Umbilical cord (tissue), 2 donors: Measurements from ENCODE around the gene MAN2A1. TPM values are rescaled to one million over a fixed set of nuclear protein-coding genes. Genes with fewer than 3 reads are reported as not detected.

ENCODE experiments used
- DNase-seq: peaks from one replicate; pipeline ENCODE4 v3.0.0-alpha.2; 2015; ENCODE audit warnings: low spot score
- total RNA-seq: library from RNA; depleted of rRNA; stranded (reverse); fragments of >200 nt; gene quantifications from one replicate; pipeline ENCODE4 v1.2.3, GENCODE V29; 2014; ENCODE audit warnings: low replicate concordance; ENCODE audit not compliant: insufficient read depth

Gene MAN2A1
- total RNA-seq, 1 donor from 2014 or later, result 69.8 TPM

GRCh38 chr5:109681763-109682162 is 8.0 kb upstream of the MAN2A1 start:
- no peak for DNase-seq

GRCh38 chr5:109682383-109682782 is 7.3 kb upstream of the MAN2A1 start:
- no peak for DNase-seq

GRCh38 chr5:109685916-109686315 is 3.8 kb upstream of the MAN2A1 start:
- no peak for DNase-seq

DNA sequence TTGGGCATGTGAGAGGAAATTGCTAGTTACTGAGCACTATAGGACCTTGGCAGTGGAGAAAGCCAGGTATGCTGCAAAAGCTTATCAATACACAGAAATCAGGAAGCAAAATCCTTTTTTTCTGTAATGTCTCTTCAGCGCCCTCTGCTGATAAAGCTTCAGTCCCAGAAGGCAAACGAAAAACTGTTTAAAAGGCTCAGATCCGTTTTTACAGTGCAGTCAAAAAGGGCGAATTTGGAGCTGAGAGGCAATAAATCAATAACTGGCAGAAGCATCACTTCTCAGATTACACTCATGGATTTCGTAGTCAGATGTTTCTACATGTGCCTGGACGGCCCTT is 1.1 kb upstream of the MAN2A1 start:
- peak; percentile 40 for DNase-seq

GRCh38 chr5:109688970-109689739 is 572 bp upstream of the MAN2A1 start:
- peak; percentile 94 for DNase-seq

GRCh38 chr5:109690242-109690974 is 681 bp downstream of the MAN2A1 start:
- no peak for DNase-seq

- DNase-seq, result peak; percentile 91
Measured at GRCh38 chr5:109690975-109691574, 1.3 kb downstream of the MAN2A1 start.

DNA sequence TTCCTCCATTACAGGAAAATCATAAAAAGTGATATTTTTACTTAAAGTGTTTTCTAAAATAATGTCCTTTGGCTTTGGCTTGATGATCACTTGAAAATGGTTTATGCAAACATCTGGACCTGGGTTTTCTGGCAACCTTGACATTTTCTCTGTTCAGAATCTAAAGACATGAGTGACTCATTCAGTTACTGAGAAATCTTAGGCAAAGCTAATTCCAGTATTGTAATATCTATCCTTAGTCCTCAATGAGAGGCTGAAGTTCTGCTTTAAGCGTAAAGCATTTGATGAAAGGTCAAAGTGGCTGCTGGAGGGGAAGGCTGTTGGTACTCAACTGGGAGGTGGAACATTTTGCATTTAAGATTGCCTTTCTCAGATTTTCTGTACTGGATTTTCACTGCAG is 2.3 kb downstream of the MAN2A1 start:
- peak; percentile 58 for DNase-seq

DNA sequence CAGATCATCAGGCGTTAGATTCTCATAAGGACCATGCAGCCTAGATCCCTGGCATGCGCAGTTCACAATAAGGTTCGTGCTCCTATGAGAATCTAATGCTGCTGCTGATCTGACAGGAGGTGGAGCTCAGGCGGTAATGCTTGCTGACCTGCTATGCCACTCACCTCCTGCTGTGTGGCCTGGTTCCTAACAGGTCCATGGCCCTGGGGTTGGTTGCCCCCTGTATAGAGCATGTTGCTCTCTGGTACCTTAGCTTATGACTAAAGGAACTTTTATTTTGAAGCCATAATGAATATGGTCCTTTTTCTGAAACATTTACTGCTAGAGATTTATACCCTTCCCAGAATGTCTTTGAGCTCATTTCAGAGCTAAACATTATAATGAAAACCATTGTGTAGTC is 3.1 kb downstream of the MAN2A1 start:
- DNase-seq, result no peak

GRCh38 chr5:109693535-109694400 is 4.0 kb downstream of the MAN2A1 start:
- no peak for DNase-seq

- no peak for DNase-seq
Measured at GRCh38 chr5:109694451-109694891, 4.7 kb downstream of the MAN2A1 start.

- DNase-seq, result no peak
Measured at GRCh38 chr5:109695005-109695926, 5.5 kb downstream of the MAN2A1 start.

GRCh38 chr5:109697339-109697738 is 7.6 kb downstream of the MAN2A1 start:
- no peak for DNase-seq

DNA sequence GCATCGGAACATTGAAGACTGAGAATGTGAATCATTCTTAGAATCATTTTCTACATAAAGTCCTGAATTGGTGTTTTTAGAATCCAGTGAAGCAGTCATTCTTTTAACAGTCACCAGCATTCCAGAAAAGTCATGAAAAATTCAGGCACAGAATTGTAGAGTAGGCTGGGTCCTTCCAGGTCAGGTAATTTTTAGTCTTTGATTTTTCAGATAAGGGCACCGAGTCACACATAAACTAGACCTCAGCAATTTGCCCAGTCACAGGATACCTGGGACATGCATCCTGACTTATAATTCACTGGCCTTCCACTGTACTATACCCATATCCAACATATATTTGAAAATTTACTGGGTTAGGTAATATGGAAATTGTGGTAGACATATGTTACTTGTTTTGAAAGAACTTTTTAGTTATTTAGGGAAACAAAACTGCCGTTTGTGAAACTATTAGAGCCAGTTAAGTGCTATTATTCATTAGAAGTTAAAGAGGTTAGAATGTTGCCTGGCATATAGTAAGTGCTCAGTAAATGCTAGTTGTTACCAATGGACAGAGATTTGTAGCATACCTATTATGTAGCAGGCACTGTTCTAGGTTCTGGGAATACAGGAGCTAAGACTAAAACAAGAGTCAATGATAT is 10.9 kb downstream of the MAN2A1 start:
- no peak for DNase-seq

- DNase-seq, result no peak
Measured at GRCh38 chr5:109701252-109701651, 11.5 kb downstream of the MAN2A1 start.

- DNase-seq, result peak; percentile 89
Measured at GRCh38 chr5:109701792-109702191, 12.1 kb downstream of the MAN2A1 start.

DNA sequence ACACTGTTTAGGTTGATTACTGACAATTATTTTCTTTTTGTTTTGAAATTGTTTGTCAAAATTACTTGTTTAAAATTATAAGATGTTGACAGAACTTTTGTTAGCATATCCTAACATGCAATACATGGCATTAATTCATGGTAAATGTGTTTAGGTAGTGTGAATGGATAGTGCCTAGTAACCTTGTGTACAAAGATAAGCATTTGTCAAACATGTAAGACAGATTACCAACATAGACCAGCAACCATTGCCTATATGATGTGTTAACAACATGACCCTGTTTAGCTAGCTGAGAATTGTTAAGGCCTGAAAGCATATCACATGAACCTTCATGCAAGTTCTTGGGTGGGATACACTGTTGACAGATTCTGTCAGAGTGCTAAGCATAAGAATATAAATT is 13.4 kb downstream of the MAN2A1 start:
- DNase-seq, result no peak

- no peak for DNase-seq
Measured at GRCh38 chr5:109703829-109704228, 14.1 kb downstream of the MAN2A1 start.

- peak; percentile 37 for DNase-seq
Measured at GRCh38 chr5:109704282-109704952, 14.7 kb downstream of the MAN2A1 start.

DNA sequence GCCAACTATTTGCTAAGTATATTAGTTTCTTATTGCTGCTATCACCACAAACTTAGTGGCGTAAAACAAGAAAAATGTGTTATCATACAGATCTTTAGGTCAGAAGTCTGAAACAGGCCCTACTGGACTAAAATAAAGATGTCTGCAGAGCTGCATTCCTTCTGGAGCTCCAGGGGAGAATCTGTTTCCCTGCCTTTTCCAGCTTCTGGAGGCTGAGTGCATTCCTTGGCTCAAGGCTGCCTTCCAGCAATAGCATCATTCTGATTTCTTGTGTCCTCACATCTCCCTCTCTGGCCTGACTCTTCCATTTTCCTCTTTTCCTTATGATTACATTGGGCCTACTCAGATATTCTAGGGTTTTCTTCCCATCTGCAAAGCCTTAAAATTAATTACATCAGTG is 15.9 kb downstream of the MAN2A1 start:
- peak; percentile 69 for DNase-seq
